ENCODE measurements around the gene CCDC194.

DNA sequence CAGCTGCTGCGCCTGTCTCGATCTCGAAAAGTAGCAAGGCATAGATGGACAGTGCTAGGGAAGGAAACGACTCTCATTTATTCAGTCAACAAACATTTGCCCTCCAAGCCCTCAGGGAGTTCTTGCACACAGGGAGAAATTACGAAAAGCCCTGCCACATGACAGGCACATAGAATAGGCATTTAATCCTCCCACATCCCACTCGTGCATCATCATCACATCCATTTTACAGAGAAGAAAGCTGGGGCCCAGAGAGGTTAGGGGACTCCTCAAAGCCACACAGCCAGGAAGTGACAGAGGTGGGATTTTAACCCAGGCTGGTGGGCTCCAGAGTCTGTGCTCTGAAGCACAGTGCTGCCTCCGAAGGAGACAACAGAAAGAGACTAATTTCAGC is 42.9 kb upstream of the CCDC194 start:
- TF ChIP-seq, protein P1, sequence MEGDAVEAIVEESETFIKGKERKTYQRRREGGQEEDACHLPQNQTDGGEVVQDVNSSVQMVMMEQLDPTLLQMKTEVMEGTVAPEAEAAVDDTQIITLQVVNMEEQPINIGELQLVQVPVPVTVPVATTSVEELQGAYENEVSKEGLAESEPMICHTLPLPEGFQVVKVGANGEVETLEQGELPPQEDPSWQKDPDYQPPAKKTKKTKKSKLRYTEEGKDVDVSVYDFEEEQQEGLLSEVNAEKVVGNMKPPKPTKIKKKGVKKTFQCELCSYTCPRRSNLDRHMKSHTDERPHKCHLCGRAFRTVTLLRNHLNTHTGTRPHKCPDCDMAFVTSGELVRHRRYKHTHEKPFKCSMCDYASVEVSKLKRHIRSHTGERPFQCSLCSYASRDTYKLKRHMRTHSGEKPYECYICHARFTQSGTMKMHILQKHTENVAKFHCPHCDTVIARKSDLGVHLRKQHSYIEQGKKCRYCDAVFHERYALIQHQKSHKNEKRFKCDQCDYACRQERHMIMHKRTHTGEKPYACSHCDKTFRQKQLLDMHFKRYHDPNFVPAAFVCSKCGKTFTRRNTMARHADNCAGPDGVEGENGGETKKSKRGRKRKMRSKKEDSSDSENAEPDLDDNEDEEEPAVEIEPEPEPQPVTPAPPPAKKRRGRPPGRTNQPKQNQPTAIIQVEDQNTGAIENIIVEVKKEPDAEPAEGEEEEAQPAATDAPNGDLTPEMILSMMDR (IDR thresholded peaks at IDR 0.05), result no peak
- TF ChIP-seq POLR2A (IDR thresholded peaks at IDR 0.05), result no peak
